Neuronal stem cell (in vitro differentiated cells): ENCODE measurements around the gene FADS3.

Experiments
- DNase-seq: peaks from one replicate; pipeline ENCODE4 v3.0.0-alpha.2; 2013; ENCODE audit warnings: low spot score
- H2AFZ ChIP-seq: one replicate; pipeline ENCODE4 v1.6.1; 2013; ENCODE audit warnings: mild to moderate bottlenecking, low read length, inconsistent platforms
- H2AK5ac ChIP-seq: 2 replicates; pipeline ENCODE4 v1.6.1; 2013; ENCODE audit warnings: low read depth, mild to moderate bottlenecking, inconsistent platforms, low read length, moderate library complexity, mixed read lengths
- H2BK120ac ChIP-seq: 2 replicates; pipeline ENCODE4 v1.6.1; 2013; ENCODE audit warnings: low read depth, mild to moderate bottlenecking, inconsistent platforms, low read length, moderate library complexity, mixed read lengths
- H2BK12ac ChIP-seq: one replicate; pipeline ENCODE4 v1.6.1; 2013; ENCODE audit warnings: low read length, inconsistent platforms
- H2BK15ac ChIP-seq: 2 replicates; pipeline ENCODE4 v1.6.1; 2013; ENCODE audit warnings: mild to moderate bottlenecking, low read length, inconsistent platforms, mixed read lengths
- H2BK5ac ChIP-seq: one replicate; pipeline ENCODE4 v1.6.1; 2013; ENCODE audit warnings: inconsistent platforms, mild to moderate bottlenecking, low read length, moderate library complexity
- H3K14ac ChIP-seq: one replicate; pipeline ENCODE4 v1.6.1; 2013; ENCODE audit warnings: low read length, inconsistent platforms
- H3K18ac ChIP-seq: 2 replicates; pipeline ENCODE4 v1.6.1; 2013; ENCODE audit warnings: low read length, inconsistent platforms
- H3K23ac ChIP-seq: 2 replicates; pipeline ENCODE4 v1.6.1; 2013; ENCODE audit warnings: low read depth, mild to moderate bottlenecking, mixed read lengths, low read length, inconsistent platforms; ENCODE audit not compliant: poor library complexity
- H3K27ac ChIP-seq: replicated peaks from 3 replicates; pipeline ENCODE4 v1.5.1; 2013; ENCODE audit warnings: low read length, inconsistent platforms
- H3K27me3 ChIP-seq, 3 experiments: 2 replicates each; pipeline ENCODE4 v1.6.1; 2013; ENCODE audit warnings: low read length in 3 of 3, mild to moderate bottlenecking in 2 of 3, inconsistent platforms in 1 of 3, low read depth in 1 of 3, mixed read lengths in 1 of 3, moderate library complexity in 1 of 3; ENCODE audit not compliant: control insufficient read depth in 3 of 3, insufficient read depth in 3 of 3
- H3K36me3 ChIP-seq, 2 donors: replicated peaks in 1 of 2; 2 replicates each; pipeline ENCODE4 v1.6.1; 2013; ENCODE audit warnings: low read length in 2 of 2; ENCODE audit not compliant: control insufficient read depth in 2 of 2, insufficient read depth in 2 of 2
- H3K4ac ChIP-seq: 2 replicates; pipeline ENCODE4 v1.6.1; 2013; ENCODE audit warnings: inconsistent platforms, mild to moderate bottlenecking, low read length, moderate library complexity
- H3K4me1 ChIP-seq, 2 donors: 1 replicate in 1 of 2; 2 replicates in 1 of 2; pipeline ENCODE4 v1.6.1; 2013; ENCODE audit warnings: low read length in 2 of 2, low read depth in 1 of 2; ENCODE audit not compliant: control insufficient read depth in 2 of 2, insufficient read depth in 1 of 2
- H3K4me2 ChIP-seq: one replicate; pipeline ENCODE4 v1.6.1; 2013; ENCODE audit warnings: mild to moderate bottlenecking, low read length, inconsistent platforms; ENCODE audit not compliant: insufficient read depth, poor library complexity, severe bottlenecking
- H3K4me3 ChIP-seq, 2 donors: 2 replicates each; pipeline ENCODE4 v1.5.1; 2013; ENCODE audit warnings: low read length in 2 of 2, mild to moderate bottlenecking in 2 of 2, inconsistent platforms in 1 of 2, moderate library complexity in 1 of 2
- H3K79me1 ChIP-seq: one replicate; pipeline ENCODE4 v1.6.1; 2013; ENCODE audit warnings: low read depth, mild to moderate bottlenecking, inconsistent platforms, low read length, moderate library complexity
- H3K9ac ChIP-seq: one replicate; pipeline ENCODE4 v1.6.1; 2013; ENCODE audit warnings: mild to moderate bottlenecking, low read depth, low read length, inconsistent platforms; ENCODE audit not compliant: poor library complexity
- H3K9me3 ChIP-seq, 2 donors: replicated peaks in 1 of 2; 2 replicates each; pipeline versions ENCODE3 to v1.6.1; 2013; ENCODE audit warnings: low read length in 2 of 2, mild to moderate bottlenecking in 2 of 2, inconsistent platforms in 1 of 2, low read depth in 1 of 2, mixed read lengths in 1 of 2, moderate library complexity in 1 of 2; ENCODE audit not compliant: control insufficient read depth in 2 of 2, insufficient read depth in 1 of 2
- H4K8ac ChIP-seq: one replicate; pipeline ENCODE4 v1.6.1; 2013; ENCODE audit warnings: low read depth, mild to moderate bottlenecking, inconsistent platforms, low read length, moderate library complexity
- H4K91ac ChIP-seq: one replicate; pipeline ENCODE4 v1.6.1; 2013; ENCODE audit warnings: low read length, low read depth, mild to moderate bottlenecking, inconsistent platforms; ENCODE audit not compliant: poor library complexity
- WGBS, 2 donors: extraction: QIAGEN DNeasy Blood & Tissue Kit; methylation state at CpG; one replicate each; pipeline ENCODE4 v1.1.7; 2013; ENCODE audit warnings: missing lambda C conversion rate in 2 of 2, mixed read lengths in 1 of 2; ENCODE audit not compliant: insufficient read length in 2 of 2, insufficient replicate concordance in 1 of 2; ENCODE audit errors: extremely low coverage in 2 of 2; 5-methylcytosine and 5-hydroxymethylcytosine counted together

Gene FADS3

GRCh38 chr11:61834278-61835048 lies 56.9 kb downstream of the FADS3 start:
- H2BK5ac ChIP-seq: peak overlapping the region; percentile 10
- no peak overlapping the region for H2AFZ ChIP-seq
- no peak overlapping the region for H3K4me2 ChIP-seq
- peak overlapping the region; percentile 56 for H3K23ac ChIP-seq
- no peak overlapping the region for H2BK15ac ChIP-seq
- H2BK120ac ChIP-seq: no peak overlapping the region
- no peak overlapping the region for H2BK12ac ChIP-seq
- no peak overlapping the region for H4K91ac ChIP-seq
- H2AK5ac ChIP-seq: no peak overlapping the region
- H3K9ac ChIP-seq: peak overlapping the region; percentile 38
- no peak overlapping the region for H4K8ac ChIP-seq
- peaks cover 22% of the 10 kb centered on the region for H3K79me1 ChIP-seq
- no peak overlapping the region for H3K14ac ChIP-seq
- no peaks in the 10 kb centered on the region for H3K27me3 ChIP-seq
- peak overlapping the region; percentile 18 for H3K27ac ChIP-seq
- WGBS, 2 donors: no CpG with 5 or more reads among the region's 12 CpGs
- DNase-seq: no peak
- peaks cover 39 to 53% of the 10 kb centered on the region in 2 donors for H3K4me1 ChIP-seq
- H3K36me3 ChIP-seq: peaks cover 52 to 99% of the 10 kb centered on the region in 2 donors
- no peak overlapping the region for H3K4ac ChIP-seq
- H3K9me3 ChIP-seq: no peaks in the 10 kb centered on the region
- no peak overlapping the region for H3K4me3 ChIP-seq
- no peak overlapping the region for H3K18ac ChIP-seq

DNA sequence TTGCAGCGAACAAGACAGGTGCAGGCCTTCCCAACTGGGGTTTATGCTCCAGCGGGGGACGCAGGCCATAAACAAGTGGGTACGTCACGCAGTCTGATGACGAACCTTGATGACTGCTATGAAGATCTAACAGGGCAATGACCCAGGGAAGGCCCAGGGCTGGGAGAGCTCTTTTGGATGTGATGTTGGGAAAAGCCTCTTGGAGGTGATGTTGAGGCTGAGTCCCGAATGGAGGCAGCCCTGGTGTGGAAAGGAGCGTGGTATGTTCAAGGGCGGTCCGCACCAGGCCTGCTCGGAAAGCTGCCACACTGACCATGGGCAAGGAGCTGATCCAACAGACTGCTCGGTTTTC lies 57.4 kb downstream of the FADS3 start:
- no peak overlapping the region for H3K4me2 ChIP-seq
- no peak for DNase-seq
- H3K18ac ChIP-seq: no peak overlapping the region
- no peak overlapping the region for H3K4me3 ChIP-seq
- peaks cover 21% of the 10 kb centered on the region for H3K79me1 ChIP-seq
- H2AK5ac ChIP-seq: no peak overlapping the region
- peak overlapping the region; percentile 10 for H2BK5ac ChIP-seq
- no peak overlapping the region for H2BK120ac ChIP-seq
- H3K36me3 ChIP-seq: peaks cover 49 to 98% of the 10 kb centered on the region in 2 donors
- no peaks in the 10 kb centered on the region for H3K27me3 ChIP-seq
- H3K4me1 ChIP-seq: peaks cover 39 to 55% of the 10 kb centered on the region in 2 donors
- no peak overlapping the region for H4K8ac ChIP-seq
- no peak overlapping the region for H2BK15ac ChIP-seq
- peak overlapping the region; percentile 56 for H3K23ac ChIP-seq
- H3K9me3 ChIP-seq: no peaks in the 10 kb centered on the region
- no peak overlapping the region for H3K14ac ChIP-seq
- H2BK12ac ChIP-seq: no peak overlapping the region
- H3K9ac ChIP-seq: peak overlapping the region; percentile 38
- no peak overlapping the region for H2AFZ ChIP-seq
- WGBS, 2 donors: no CpG with 5 or more reads among the region's 12 CpGs
- H3K27ac ChIP-seq: peak overlapping the region; percentile 18
- H3K4ac ChIP-seq: no peak overlapping the region
- H4K91ac ChIP-seq: no peak overlapping the region

DNA sequence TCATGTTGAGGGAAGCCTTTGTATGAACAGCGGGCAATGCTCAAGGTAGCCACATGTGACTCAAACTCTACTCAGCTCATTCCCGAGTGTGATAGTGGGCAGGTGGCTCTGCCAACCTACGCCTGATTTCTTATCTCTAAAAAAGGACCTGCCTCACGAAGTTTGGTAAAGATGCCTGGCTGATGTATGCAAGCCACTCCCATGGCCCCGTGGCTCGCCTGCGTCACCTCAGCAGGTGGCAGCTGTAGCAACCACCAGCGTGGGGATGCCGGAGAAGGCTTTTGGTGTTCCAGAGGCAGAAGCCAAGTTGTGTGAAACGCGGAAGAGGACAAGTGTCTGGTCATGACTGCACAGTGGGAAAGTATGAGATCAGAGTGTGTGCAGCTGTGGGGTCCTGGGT lies 57.9 kb downstream of the FADS3 start:
- DNase-seq: no peak
- Histone ChIP-seq H3K4me3 (no peak overlapping the region), H2BK5ac (no peak overlapping the region), H2AFZ (no peak overlapping the region), H3K4me2 (no peak overlapping the region), H2BK12ac (no peak overlapping the region), H3K23ac (no peak overlapping the region), H3K9me3 (no peaks in the 10 kb centered on the region), H3K4ac (no peak overlapping the region), H2BK120ac (no peak overlapping the region), H2AK5ac (no peak overlapping the region), H2BK15ac (no peak overlapping the region), H4K8ac (no peak overlapping the region), H3K14ac (no peak overlapping the region), H3K18ac (no peak overlapping the region), H3K9ac (no peak overlapping the region), H3K79me1 (peaks cover 19% of the 10 kb centered on the region), H3K27me3 (no peaks in the 10 kb centered on the region), H4K91ac (no peak overlapping the region), H3K36me3 (peaks cover 45 to 93% of the 10 kb centered on the region in 2 donors), H3K27ac (no peak overlapping the region), H3K4me1 (peaks cover 39 to 55% of the 10 kb centered on the region in 2 donors)
- WGBS, 2 donors: no CpG with 5 or more reads among the region's 11 CpGs

DNA sequence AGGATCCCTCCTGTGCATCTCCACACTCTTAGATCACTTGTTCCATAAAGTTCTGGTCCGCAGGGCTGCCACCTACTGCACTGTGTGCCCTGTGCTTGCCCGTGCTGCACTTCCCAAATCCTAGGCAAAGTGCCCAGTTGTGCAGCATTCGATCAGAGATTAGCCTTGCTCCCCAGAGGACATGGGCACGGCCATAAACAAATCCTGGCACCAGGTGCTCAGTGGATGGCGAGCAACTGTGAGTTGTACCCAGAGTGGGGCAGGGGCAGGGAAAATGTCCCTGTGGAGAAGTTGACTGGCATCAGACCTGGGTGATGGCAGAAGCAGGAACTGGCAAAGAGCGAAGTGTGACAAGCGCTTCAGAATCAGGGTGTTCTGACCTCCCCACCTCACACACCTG lies 58.6 kb downstream of the FADS3 start:
- Histone ChIP-seq H3K4me3 (no peak overlapping the region), H2BK12ac (no peak overlapping the region), H3K14ac (no peak overlapping the region), H3K27me3 (no peaks in the 10 kb centered on the region), H3K4ac (no peak overlapping the region), H2AK5ac (no peak overlapping the region), H3K4me2 (peak overlapping the region; percentile 21), H3K23ac (no peak overlapping the region), H3K79me1 (peaks cover 17% of the 10 kb centered on the region), H2BK120ac (no peak overlapping the region), H2BK5ac (peak overlapping the region; percentile 7), H3K18ac (no peak overlapping the region), H4K91ac (no peak overlapping the region), H3K9me3 (no peaks in the 10 kb centered on the region), H4K8ac (no peak overlapping the region), H3K27ac (no peak overlapping the region), H2AFZ (no peak overlapping the region), H3K36me3 (peaks cover 37 to 86% of the 10 kb centered on the region in 2 donors), H2BK15ac (no peak overlapping the region), H3K4me1 (peaks cover 39 to 55% of the 10 kb centered on the region in 2 donors), H3K9ac (peak overlapping the region; percentile 31)
- WGBS, 2 donors: no CpG with 5 or more reads among the region's 7 CpGs
- DNase-seq: no peak
